ENCODE data around the gene ARHGAP23.

ARHGAP23 gene

DNA sequence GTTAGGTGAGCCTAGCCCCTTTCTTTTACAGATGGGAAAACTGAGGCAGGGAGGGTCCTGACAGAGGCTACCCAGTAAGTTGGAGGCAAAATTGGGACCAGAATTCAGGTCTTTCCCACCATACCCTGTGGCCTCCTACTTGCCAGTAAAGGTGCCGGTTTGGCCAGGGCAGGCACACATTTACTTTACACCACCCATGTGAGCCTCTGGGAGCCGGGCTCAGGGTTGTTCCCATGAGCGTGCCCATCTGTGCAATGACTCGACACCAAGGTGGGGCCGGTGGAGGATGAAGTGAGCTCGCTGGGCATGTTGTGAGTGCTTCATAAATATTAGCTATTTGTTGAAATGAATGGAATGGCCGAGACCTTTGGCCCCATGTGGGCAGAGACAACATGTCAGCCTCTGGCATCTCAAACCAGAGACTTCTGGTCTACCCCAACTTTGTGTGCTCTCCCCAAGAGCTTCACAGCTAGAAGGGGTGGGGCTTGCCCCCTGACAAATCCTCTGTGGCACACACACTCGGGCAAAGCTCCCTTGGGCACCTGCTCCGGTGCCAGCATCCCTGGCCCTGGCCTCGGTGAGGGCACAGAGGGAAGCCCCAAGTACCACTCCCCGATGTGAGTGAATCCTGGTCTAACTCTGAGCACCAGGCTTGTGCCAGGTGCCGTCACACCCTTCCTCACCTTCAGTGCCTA lies 117.4 kb downstream of the ARHGAP23 start:
- TF ChIP-seq, protein P1, sequence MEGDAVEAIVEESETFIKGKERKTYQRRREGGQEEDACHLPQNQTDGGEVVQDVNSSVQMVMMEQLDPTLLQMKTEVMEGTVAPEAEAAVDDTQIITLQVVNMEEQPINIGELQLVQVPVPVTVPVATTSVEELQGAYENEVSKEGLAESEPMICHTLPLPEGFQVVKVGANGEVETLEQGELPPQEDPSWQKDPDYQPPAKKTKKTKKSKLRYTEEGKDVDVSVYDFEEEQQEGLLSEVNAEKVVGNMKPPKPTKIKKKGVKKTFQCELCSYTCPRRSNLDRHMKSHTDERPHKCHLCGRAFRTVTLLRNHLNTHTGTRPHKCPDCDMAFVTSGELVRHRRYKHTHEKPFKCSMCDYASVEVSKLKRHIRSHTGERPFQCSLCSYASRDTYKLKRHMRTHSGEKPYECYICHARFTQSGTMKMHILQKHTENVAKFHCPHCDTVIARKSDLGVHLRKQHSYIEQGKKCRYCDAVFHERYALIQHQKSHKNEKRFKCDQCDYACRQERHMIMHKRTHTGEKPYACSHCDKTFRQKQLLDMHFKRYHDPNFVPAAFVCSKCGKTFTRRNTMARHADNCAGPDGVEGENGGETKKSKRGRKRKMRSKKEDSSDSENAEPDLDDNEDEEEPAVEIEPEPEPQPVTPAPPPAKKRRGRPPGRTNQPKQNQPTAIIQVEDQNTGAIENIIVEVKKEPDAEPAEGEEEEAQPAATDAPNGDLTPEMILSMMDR (IDR thresholded peaks at IDR 0.05; ENCODE audit: insufficient read depth, low read depth, low read length, missing control alignments), result no peak
- DNase-seq (ENCODE audit: low read depth), result no peak
- H3K4me3 ChIP-seq (ENCODE audit: low read depth, low read length), result no peak overlapping the region

DNA sequence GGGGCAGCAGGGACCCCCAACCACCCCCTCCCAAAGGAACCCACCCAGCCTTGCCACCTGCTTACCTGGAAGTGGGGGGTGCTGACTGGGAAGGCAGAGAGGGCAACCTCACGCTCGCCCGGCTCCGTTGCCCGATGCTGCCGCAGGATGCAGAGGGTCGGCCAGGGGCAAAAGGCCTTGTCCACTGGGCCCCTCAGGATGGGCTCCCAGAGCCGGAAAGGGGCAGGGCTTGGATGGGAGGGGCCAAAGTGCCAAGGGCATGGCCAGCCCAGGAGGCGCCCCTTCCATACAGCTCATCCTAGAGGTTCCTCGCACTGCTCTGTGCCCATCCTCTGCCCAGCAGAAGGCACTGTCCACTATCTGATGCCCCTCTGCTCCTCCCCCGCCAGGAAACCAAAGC lies 118.1 kb downstream of the ARHGAP23 start:
- TF ChIP-seq, protein P1 (IDR thresholded peaks at IDR 0.05; ENCODE audit: insufficient read depth, low read depth, low read length, missing control alignments), result no peak
- DNase-seq (ENCODE audit: low read depth), result no peak
- no peak overlapping the region for H3K4me3 ChIP-seq (ENCODE audit: low read depth, low read length)

DNA sequence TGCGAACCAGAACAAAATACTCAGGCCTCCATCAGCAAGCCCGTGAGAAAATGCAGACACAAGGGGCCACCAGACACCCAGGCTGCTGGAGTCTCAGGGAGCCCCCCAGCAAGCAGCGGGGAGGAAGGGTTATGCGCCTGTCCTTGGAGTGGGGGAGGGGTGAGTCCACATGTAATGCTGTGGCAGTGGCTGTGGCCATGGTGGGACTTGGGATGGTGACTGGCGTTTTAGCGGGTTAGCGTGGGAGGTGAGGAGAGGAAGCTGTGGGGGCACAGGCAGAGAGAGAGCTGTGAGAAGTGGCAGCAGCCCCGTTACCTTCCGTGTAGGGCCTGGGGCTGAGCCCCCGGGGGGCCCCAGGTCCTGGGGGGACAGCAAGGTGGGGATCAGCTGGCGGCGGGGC lies 119.2 kb downstream of the ARHGAP23 start:
- DNase-seq (ENCODE audit: low read depth), result no peak
- no peak overlapping the region for H3K4me3 ChIP-seq (ENCODE audit: low read depth, low read length)
- TF ChIP-seq, protein P1 (IDR thresholded peaks at IDR 0.05; ENCODE audit: insufficient read depth, low read depth, low read length, missing control alignments), result no peak

DNA sequence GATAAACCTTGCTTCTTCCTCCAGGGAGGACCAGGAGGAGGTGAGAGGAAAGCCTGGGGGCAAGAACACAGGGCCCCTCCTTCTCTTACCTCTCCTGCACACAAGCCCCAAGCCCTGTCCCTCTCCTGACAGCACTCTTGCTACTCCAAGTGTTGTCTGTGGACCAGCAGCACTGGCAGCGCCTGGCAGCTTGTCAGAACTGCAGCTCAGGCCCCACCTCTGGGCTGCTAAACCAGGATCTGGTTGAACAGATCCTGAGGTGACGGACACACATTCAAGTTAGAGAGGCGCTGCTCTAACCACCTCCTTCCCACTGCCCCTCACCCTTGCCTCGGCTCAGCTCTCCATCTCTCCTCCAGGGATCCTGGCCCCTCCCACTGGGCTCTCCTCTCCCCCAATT lies 121.0 kb downstream of the ARHGAP23 start:
- TF ChIP-seq, protein P1 (IDR thresholded peaks at IDR 0.05; ENCODE audit: insufficient read depth, low read depth, low read length, missing control alignments), result no peak
- H3K4me3 ChIP-seq (ENCODE audit: low read depth, low read length), result no peak overlapping the region
- no peak for DNase-seq (ENCODE audit: low read depth)

DNA sequence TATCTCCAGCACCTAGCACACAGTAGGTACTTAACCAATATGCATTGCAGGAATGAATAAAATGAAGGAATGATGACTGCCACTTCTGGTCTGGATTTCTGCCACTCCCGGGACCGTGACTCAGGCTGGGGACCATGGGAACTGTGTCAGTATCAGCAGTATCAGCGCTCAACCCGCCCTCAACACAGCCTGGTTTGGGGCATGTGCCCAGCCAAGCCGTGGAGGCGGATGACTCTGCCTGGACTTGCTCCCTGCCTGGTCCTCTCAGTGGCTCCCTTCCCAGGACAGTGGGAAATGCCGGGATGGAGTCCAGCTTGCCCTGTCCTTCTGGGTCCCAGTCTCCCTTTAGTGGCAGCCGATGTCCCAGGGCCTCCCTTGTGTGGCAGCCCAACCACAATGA lies 122.4 kb downstream of the ARHGAP23 start:
- no peak for DNase-seq (ENCODE audit: low read depth)
- TF ChIP-seq, protein P1 (IDR thresholded peaks at IDR 0.05; ENCODE audit: insufficient read depth, low read depth, low read length, missing control alignments), result no peak
- H3K4me3 ChIP-seq (ENCODE audit: low read depth, low read length), result no peak overlapping the region

DNA sequence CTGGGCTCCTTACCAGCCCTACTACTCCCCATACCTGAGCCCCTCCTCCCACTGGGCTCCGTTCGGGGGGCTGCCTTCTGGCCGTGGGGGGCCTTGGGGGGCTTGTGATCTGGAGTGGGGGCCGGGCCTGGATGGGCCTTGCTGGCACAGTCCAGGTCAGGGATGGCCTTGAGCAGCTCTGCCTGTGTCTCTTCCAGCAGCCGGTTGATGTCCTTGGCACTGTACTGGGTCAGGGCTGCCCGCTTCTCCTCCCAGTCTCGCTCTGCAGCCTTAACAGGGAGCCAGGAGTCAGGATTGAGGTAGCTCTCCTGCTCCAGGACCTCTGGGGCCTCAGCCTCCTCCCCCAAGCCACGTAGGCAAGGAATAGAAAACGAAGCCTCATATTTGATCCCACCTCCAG lies 122.9 kb downstream of the ARHGAP23 start:
- TF ChIP-seq, protein P1 (IDR thresholded peaks at IDR 0.05; ENCODE audit: insufficient read depth, low read depth, low read length, missing control alignments), result no peak
- no peak overlapping the region for H3K4me3 ChIP-seq (ENCODE audit: low read depth, low read length)
- DNase-seq (ENCODE audit: low read depth), result no peak

DNA sequence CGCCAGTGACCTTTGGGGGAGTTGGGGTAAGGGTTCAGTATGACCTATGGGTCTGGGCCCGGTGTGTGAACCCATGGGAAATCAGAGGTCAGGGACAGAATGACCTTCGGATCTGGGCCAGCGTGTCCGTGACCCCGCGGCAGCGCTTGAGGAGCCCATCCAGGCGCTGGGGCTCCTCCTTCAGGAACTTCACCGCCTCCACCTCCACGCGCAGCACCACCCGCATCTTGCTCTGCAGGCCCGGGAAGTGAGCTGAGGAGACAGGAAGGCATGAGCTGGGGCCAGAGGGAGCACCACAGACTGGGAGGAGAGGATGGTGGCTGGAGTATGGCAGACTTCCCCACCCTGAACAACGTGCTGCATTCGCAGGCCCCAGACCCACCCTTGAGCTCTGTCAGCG lies 124.1 kb downstream of the ARHGAP23 start:
- H3K4me3 ChIP-seq (ENCODE audit: low read depth, low read length), result no peak overlapping the region
- DNase-seq (ENCODE audit: low read depth), result no peak
- TF ChIP-seq, protein P1 (IDR thresholded peaks at IDR 0.05; ENCODE audit: insufficient read depth, low read depth, low read length, missing control alignments), result no peak

Measured in GM12865 (cell line).